NCI-H2227 (cell line): ENCODE results near the gene UCN2.
"Not testable (repeated sequence)": the region's sequence is repeated elsewhere in the genome, so short reads cannot be mapped to it uniquely, and the experiment has no call there.

Experiments used
- DNase-seq: peaks from one replicate; lab custom pipeline; 2025; ENCODE audit not compliant: unreplicated experiment; lab: John Stamatoyannopoulos, UW

The UCN2 gene

GRCh38 chr3:48564022-48564421 lies 441 bp upstream of the UCN2 start:
- DNase-seq: no peak

DNA sequence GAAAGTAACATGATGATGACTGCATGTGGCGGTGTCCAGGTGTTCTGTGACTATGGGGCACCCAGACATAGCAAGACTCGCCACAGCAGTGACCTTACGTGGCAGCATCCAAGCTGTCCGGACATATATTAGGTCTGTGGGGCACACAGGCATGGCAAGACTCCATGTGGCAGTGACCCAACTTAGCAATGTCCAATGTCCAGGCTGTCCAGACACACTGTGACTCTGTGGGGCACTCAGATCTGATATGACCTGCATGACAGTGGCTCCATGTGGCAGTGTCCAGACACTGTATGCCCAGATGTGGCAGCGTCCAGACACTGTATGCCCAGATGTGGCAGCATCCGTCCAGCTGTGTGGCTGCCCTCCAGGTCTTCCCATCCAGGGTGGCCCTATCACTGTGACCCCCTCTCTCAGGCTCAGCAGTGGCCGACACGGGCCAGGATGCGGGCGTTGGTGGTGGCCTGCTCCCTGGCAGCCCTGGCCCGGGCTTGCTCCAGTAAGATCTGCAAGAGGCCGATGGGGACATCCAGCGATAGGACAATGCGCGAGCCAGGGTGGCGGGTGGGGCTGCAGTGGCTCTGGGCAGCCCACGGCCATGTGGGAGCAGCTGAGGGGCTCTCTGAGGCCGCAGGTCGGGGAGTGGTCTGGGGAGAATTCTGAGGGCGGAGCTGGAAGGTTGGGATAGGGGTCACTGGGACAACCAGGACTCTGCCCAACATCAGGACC lies 1.1 kb downstream of the UCN2 start:
- DNase-seq: no peak

DNA sequence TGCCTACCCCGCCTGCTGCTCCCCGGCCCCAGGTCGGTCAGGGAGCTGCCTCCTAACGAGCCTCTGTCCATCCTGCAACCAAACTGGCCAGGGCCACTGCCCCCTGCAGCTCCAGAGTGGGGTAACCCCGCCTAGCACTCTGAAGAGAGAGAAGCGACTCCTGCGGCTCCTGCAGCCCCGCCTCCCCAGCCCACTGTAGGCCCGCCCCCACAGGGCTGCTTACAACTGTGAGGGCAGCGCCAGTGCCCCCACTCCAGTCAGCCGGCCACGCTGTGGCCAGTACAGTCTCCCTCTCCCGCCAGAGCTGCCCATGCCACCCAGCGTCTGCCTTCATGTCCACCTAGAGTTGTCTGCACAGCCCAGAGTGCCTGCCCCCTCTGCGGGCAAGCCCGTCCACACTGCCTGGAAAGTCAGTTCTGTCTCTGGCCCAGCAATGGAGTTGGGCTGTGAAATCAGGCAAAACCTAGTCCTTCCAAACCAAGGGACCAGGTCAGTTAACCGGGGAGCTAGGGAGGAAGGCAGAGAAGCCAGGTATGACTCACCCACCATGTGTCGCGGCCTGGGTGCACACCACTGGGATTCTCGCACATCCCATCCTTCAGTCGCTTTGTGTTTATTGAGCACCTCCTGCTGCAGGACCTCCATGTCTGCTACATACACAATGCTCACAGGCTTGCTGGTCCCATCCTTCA lies 2.4 kb downstream of the UCN2 start:
- DNase-seq: peak; percentile 67

- DNase-seq: no peak
Measured at GRCh38 chr3:48560648-48561018, 2.9 kb downstream of the UCN2 start.

DNA sequence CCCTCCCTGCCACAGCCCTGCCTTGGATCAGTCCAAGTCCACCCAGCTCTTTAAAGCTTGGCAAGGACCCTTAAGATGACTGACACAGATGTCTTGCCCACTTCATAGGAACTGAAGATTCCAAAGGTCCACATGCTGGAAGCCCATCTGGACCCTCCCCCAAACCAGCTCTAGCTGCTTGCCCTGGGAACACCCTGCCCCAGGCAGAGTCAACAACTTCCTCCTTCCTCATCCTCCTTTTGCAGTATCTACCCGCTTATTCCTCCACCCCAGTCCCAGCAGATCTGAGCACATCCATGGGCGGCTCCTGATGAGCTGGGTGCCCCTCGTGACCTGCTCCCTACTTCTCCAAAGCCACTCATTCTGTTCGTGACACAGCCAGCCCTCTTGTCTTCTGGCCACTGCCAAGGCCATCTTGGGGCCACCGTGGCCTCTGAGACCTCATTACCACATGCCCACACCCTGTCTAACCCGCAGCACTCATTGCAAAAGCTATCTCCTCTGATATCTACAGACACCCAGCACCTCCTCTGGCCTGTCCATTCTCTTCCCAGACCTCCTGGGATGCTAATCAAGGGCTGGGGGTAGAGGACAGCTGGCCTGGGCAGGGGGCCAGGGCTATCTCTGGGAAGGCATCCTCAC lies 5.0 kb downstream of the UCN2 start:
- DNase-seq: no peak

DNA sequence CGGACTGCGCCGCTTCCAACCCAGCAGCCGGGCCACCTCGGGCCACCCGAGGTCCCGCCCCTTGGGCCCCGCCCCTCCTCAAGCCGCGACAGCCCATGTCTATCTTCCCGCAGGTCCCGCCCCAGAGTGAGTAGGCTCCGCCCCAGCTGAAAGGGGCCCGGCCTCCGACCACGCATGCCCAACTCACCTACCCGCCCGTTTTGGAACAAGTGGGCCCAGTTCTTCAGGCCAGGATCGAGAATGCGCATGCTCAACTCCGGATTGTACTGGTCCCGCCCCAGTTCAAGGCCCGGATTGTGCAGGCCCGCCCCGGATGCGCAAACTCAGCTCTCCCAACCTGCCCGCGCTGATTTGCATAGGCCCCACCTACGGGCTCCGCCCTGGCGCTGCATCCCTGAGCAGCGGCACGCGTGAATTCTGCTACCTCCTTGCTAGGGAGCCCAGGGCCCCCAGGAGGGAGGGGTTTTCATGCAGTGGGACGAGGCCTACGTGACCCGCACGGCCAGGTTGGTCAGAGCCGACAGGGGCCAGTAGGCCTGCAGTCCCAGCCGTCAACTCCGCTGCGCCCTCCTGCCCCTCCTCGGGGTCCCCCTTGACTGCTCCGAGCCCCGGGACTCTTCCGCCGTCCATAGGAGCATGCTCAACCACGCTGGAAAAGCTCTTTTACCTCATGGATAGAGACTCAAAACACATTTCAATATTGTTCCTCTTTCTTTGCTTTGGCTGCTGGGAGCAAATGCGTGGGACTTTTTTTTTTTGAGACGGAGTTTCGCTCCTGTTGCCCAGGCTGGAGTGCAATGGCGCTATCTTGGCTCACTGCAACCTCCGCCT lies 6.6 kb downstream of the UCN2 start, which contains the start of gene PFKFB4:
PFKFB4 (minus strand) TSS at position 8 of the 831 bp plus-strand sequence. CDS start 26 bp downstream, outside the sequence.
- DNase-seq: peak; percentile 97

- DNase-seq: no peak
Measured at GRCh38 chr3:48555949-48556795, 7.4 kb downstream of the UCN2 start.

- no peak for DNase-seq
Measured at GRCh38 chr3:48555231-48555948, 8.2 kb downstream of the UCN2 start.

- no peak for DNase-seq
Measured at GRCh38 chr3:48553886-48554845, 9.4 kb downstream of the UCN2 start.

DNA sequence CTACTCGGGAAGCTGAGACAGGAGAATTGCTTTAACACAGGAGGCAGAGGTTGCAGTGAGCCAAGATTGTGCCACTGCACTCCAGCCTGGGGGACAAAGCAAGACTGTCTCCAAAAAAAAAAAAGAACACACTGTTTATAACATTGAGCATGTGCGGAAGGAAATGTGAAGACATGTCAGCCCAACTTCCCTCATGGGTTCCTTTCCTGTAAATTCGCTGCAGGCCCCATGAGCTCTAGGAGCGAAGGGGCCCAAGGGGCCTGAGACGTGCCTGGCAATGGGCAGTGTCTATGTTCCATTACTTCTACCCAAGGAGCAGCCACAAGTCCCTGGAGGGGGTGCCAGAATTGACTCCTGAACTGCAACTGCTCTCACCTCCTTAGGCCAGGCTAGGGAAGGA lies 10.2 kb downstream of the UCN2 start:
- no peak for DNase-seq

- DNase-seq: no peak
Measured at GRCh38 chr3:48552111-48552951, 11.2 kb downstream of the UCN2 start.

DNA sequence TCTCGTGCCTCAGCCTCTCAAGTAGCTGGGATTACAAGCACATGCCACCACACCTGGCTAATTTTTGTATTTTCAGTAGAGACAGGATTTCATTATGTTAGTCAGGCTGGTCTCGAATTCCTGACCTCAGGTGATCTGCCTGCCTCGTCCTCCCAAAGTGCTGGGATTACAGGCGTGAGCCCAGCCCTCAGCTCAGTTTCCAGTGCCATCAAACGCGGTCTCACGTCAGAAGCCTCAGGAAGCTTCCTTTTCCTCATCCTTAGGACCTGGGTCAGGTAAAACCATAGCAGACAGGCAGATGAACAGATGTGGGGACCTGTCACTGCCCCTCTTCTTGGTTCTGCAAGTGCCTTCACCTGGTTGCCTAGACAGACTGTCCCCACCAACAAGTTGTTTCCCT lies 11.9 kb downstream of the UCN2 start:
- not testable (repeated sequence) for DNase-seq

GRCh38 chr3:48548729-48549705 lies 14.6 kb downstream of the UCN2 start:
- peak; percentile 65 for DNase-seq

GRCh38 chr3:48548126-48548525 lies 15.5 kb downstream of the UCN2 start:
- DNase-seq: no peak

- DNase-seq: no peak
Measured at GRCh38 chr3:48546203-48546829, 17.3 kb downstream of the UCN2 start.

GRCh38 chr3:48544141-48544540 lies 19.4 kb downstream of the UCN2 start:
- DNase-seq: no peak
